ENCODE measurements around the gene MPPED2.

DNA sequence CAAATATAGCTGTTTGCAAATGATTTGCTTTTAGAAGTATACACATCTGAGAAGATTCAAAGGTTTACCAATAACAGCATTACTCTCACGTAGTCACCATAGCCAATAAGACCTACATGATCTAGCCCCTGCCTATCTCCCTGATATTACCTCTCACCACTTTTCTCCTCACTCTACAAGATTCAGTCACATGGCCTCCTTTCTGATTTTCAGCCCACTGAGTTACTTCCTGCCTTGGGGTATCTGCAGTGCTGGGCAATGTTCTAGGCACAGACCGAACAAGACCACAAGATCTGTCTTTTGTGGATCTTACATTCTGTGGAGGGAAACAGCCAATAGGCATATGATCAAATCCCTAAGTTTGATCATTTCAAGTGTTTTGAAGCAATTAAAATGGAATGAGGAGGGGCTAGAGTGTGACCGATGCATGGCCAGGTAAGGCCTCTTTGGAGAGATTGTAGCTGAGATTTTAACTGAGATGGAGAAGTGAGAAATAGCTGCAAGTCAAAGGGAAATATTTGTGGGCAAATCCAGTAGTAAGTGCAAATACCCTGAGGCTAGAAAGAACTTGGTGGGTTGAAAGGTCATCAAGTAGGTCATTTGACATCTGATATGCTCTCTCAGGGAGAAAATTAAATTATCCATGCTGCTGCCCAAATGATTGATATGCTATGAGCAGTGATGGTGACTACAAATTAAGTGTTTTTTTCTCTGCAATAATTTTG lies 220.2 kb downstream of the MPPED2 start:
- TF ChIP-seq POLR2A (IDR thresholded peaks at IDR 0.05) (no peak), CTCF (IDR thresholded peaks at IDR 0.05) (no peak)
